Measurements from ENCODE around the gene DHFR. TPM values are rescaled to one million over a fixed set of nuclear protein-coding genes. Genes with fewer than 3 reads are reported as not detected.

DHFR gene
- total RNA-seq, 2 donors from 2014 or later = 48.6 to 58.5 TPM

DNA sequence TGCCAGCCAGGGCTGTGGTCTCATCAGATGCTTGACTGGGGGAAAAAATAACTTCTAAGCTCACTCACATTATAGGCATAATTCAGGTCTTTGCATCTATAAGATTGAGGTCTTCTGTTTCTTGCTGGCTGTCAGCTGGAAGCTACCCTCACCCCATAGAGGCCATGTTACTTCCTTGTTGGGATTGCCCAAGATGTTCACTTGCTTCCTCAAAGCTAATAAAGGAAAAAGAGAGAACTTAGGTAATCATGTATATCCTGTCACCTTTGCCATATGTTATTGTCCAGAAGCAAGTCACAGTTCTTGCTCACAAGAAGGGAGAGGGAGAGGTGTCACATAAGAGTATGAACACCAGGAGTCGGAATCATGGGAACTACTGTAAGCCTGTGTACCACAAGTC, 46.1 kb downstream of the DHFR start:
- H3K9ac ChIP-seq (ENCODE audit: extremely low read depth, low read length, poor library complexity, severe bottlenecking) = no peak overlapping the region
- DNase-seq = no peak
- peaks cover 5% of the 10 kb centered on the region for H3K9me3 ChIP-seq (ENCODE audit: control insufficient read depth, low read length)
- no peaks in the 10 kb centered on the region for H3K36me3 Mint-ChIP-seq (ENCODE audit: low read depth)
- no peak overlapping the region for H3K4me3 Mint-ChIP-seq
- H3K27me3 Mint-ChIP-seq (ENCODE audit: insufficient read depth) = no peaks in the 10 kb centered on the region
- no peak overlapping the region for H3K4me3 ChIP-seq (ENCODE audit: low read length)
- H3K9me3 Mint-ChIP-seq = no peaks in the 10 kb centered on the region
- no peak overlapping the region for H3K27ac Mint-ChIP-seq
- TF ChIP-seq CTCF (conservative IDR thresholded peaks at IDR 0.05) = no peak
- no peaks in the 10 kb centered on the region for H3K4me1 Mint-ChIP-seq
- WGBS, 2 experiments (ENCODE audit: insufficient coverage in 1 of 2, insufficient read length in 1 of 2) = 86% methylated on average over 1 of the region's 1 CpG; no CpG with 5 or more reads in 1 of the 2 experiments
- no peaks in the 10 kb centered on the region for H3K27me3 ChIP-seq (ENCODE audit: control insufficient read depth, insufficient read depth, low read length, poor library complexity, severe bottlenecking)
- H3K27ac ChIP-seq (ENCODE audit: low read depth, low read length) = no peak overlapping the region
- H3K36me3 ChIP-seq (ENCODE audit: control insufficient read depth, insufficient read depth, low read length) = no peaks in the 10 kb centered on the region
- H3K4me1 ChIP-seq (ENCODE audit: control insufficient read depth, insufficient read depth, low read length) = no peaks in the 10 kb centered on the region

- no peak for DNase-seq
- Histone ChIP-seq H3K27ac (ENCODE audit: low read depth, low read length) (no peak overlapping the region), H3K36me3 (ENCODE audit: control insufficient read depth, insufficient read depth, low read length) (no peaks in the 10 kb centered on the region), H3K4me3 (ENCODE audit: low read length) (no peak overlapping the region), H3K9me3 (ENCODE audit: control insufficient read depth, low read length) (peaks cover 5% of the 10 kb centered on the region), H3K27me3 (ENCODE audit: control insufficient read depth, insufficient read depth, low read length, poor library complexity, severe bottlenecking) (no peaks in the 10 kb centered on the region), H3K4me1 (ENCODE audit: control insufficient read depth, insufficient read depth, low read length) (no peaks in the 10 kb centered on the region), H3K9ac (ENCODE audit: extremely low read depth, low read length, poor library complexity, severe bottlenecking) (no peak overlapping the region)
- TF ChIP-seq CTCF (conservative IDR thresholded peaks at IDR 0.05) = no peak
- H3K27me3 Mint-ChIP-seq (ENCODE audit: insufficient read depth) = no peaks in the 10 kb centered on the region
- no peaks in the 10 kb centered on the region for H3K9me3 Mint-ChIP-seq
- H3K4me1 Mint-ChIP-seq = no peaks in the 10 kb centered on the region
- no peaks in the 10 kb centered on the region for H3K36me3 Mint-ChIP-seq (ENCODE audit: low read depth)
- H3K27ac Mint-ChIP-seq = no peak overlapping the region
- H3K4me3 Mint-ChIP-seq = no peak overlapping the region
These were observed 47.0 kb downstream of the DHFR start for GRCh38 chr5:80607832-80608231.

- Histone ChIP-seq H3K9me3 (ENCODE audit: control insufficient read depth, low read length) (peaks cover 5% of the 10 kb centered on the region), H3K27ac (ENCODE audit: low read depth, low read length) (no peak overlapping the region), H3K4me1 (ENCODE audit: control insufficient read depth, insufficient read depth, low read length) (no peaks in the 10 kb centered on the region), H3K9ac (ENCODE audit: extremely low read depth, low read length, poor library complexity, severe bottlenecking) (no peak overlapping the region), H3K27me3 (ENCODE audit: control insufficient read depth, insufficient read depth, low read length, poor library complexity, severe bottlenecking) (no peaks in the 10 kb centered on the region), H3K36me3 (ENCODE audit: control insufficient read depth, insufficient read depth, low read length) (no peaks in the 10 kb centered on the region), H3K4me3 (ENCODE audit: low read length) (no peak overlapping the region)
- DNase-seq = no peak
- TF ChIP-seq CTCF (conservative IDR thresholded peaks at IDR 0.05) = no peak
- no peak overlapping the region for H3K4me3 Mint-ChIP-seq
- no peaks in the 10 kb centered on the region for H3K36me3 Mint-ChIP-seq (ENCODE audit: low read depth)
- no peaks in the 10 kb centered on the region for H3K4me1 Mint-ChIP-seq
- no peak overlapping the region for H3K27ac Mint-ChIP-seq
- no peaks in the 10 kb centered on the region for H3K9me3 Mint-ChIP-seq
- no peaks in the 10 kb centered on the region for H3K27me3 Mint-ChIP-seq (ENCODE audit: insufficient read depth)
These were observed 47.4 kb downstream of the DHFR start for GRCh38 chr5:80607343-80607742.
